Measurements from ENCODE around the gene TRIB2.
A peak's percentile ranks its signal among the peaks of the same experiment; 100 is the strongest.

The TRIB2 gene

GRCh38 chr2:12720754-12721378, 4.1 kb downstream of the TRIB2 start:
- DNase-seq (ENCODE audit: low read depth, low spot score) = no peak

- no peak for DNase-seq (ENCODE audit: low read depth, low spot score)
Observed at GRCh38 chr2:12721566-12722446, 5.1 kb downstream of the TRIB2 start.

DNA sequence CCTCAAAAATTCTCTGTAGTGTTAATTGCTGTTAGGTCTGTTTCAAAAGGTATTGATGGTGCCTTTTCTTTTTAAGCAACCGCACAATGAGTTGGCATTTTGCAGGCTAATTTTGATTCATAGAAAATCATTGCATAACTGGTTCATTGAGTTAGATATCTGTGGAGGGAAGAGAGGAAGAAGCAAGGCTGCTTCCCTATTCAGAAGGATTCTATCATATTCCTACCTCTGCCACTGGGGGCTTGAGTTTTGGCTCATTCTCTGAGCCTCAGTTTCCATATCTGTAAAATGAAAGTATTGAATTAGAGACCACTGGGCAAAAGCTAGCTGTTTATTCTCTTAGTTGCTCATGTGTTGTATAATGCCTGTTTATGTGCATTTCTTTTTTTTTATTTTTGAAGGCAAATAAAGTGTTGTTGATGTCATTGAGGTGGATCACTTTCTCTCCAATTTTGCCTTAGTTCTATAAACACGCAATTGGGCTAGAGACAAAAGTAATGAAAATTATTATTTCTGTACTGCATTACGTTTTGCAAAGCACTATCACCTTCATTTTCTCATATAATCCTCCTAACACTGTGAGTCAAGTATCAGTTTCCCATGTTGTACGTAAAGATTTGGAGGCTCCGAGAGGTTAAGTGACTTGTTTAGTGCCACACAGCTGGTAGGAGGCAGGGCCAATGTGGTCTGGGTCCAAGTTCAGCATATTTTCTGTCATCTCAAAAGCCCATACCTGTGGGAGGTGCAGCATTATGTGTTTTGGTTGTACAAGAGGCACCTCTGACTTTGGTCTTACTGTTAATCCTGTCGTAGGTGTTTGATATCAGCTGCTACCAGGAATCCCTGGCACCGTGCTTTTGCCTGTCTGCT, 5.9 kb downstream of the TRIB2 start:
- DNase-seq (ENCODE audit: low read depth, low spot score) = no peak

- DNase-seq (ENCODE audit: low read depth, low spot score) = no peak
Observed at GRCh38 chr2:12723736-12724463, 7.2 kb downstream of the TRIB2 start.

DNA sequence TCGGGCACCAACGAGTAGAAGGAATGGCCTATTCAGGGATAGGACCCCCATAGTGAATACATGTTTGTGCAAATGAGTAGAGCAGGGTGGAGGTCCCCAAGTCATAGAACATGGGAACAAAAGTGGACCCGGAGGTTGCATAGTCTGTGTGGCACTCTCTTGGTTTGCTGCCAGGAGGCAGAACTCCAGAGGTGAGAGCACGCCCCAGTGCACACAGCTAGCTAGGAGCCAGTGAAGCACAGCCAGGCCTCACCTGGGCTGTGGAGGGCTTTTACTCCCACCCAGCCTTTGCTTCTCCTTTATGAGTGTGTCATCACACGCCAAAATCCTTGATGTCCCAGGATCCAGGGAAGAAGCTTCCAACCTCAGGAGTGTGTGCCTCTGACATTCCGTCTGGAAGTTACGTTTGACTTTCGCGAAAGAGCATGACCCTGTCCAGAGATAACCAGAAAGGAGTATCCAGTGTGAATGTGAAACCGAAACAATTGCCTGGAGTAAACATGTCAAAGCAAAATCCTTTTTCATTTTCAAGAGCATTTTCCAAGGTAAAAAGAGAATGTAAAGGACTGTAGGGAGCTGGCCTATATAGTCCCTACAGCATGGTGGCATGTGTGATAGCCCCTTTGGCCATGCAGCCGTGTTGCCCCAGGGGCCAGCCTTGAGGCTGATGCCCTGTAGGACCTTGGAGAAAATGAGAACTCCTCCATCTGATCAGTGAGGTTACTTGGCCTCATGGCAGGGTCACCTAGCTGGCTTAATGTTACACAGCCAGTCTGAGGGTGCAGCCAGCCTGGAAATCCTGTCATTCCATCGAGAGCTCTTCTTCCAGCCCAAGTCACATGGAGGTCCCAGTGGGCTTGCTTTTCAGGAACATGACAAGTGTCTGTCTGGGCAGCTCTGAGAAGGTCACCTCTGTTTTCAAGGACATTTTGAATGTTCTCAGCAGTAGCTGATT, 8.8 kb downstream of the TRIB2 start:
- DNase-seq (ENCODE audit: low read depth, low spot score) = no peak

DNA sequence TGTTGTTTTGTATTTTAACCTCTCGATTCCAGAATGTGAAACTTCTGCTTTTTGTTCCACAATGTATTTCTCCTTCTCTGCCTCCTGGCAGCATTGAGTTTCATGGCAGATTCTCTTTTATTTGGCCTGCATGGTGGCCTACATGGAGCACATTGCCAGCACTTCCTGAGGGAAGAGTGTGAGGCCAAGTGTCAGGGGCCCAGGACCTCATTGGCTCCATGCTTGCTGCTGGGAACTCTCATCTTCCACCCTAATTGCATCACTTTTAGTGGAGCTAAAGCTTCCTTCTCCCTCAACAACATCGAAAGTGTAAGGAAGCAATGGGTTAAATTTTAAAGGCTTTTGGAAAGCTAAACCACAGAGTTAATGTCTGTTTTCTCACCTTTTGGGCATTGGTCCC, 9.5 kb downstream of the TRIB2 start:
- DNase-seq (ENCODE audit: low read depth, low spot score) = no peak

DNA sequence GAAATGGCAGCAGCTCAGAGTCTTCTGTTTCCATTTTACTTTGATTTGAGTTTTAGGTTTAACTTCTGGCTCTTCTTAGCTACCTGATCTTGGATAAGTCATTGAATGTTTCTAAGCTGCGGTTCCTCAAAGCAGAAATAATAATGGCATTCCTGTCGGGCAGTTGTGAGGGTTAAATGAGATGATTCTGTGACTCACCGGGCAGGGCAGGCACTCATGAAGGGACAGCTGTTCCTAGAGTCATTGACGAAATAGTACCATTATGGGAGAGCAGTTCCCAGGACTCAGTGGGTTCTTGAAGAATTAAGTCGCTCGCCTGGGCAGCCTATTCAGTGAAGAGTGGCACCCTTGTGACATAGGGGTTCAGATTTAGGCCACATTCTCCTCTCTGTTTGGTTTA, 10.3 kb downstream of the TRIB2 start:
- DNase-seq (ENCODE audit: low read depth, low spot score) = no peak

DNA sequence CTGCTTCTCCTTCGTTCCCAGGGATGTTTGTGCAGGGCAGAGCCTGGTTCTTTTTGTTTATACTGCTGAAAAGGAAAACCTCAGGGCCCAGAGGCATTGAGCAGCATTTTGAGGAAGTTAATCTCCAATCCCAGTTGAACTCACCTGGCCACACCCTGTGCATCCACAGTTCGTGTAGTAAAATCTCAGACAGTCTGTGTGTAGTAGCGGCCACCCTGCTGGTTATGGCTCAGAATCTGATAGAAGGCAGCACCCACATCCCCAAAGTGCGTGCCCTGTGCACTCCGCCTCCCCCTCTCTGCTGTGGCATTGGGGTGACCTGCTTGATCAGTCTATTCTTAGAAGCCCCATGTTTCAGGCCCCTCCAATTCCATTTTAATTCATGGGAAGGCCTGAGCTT, 10.9 kb downstream of the TRIB2 start:
- no peak for DNase-seq (ENCODE audit: low read depth, low spot score)

DNA sequence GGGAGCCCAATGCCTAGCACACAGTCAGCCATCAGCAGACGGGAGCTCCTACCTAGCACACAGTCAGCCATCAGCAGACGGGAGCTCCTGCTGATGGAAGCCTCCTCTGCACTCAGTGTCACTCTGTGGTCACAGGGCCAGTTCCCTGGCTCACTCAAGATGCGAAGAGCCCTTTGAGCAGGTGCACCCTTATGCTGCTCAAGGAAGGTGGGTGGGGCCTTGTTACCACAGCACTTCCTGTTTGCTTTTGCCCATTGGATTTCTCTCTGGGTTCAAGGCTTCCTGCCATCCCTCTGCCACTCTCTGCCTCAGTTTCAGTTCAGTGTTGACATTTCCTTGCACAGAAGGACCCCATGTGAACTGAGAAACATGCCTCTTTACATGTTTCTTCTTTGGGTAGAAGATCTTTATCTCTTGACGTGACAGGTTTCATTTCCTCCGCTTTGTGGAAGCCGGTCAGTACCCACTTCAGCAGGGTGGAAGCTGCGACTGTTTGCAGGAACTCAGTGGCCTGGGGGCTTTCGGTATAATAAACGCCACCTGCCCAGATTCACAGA, 11.6 kb downstream of the TRIB2 start:
- no peak for DNase-seq (ENCODE audit: low read depth, low spot score)

DNA sequence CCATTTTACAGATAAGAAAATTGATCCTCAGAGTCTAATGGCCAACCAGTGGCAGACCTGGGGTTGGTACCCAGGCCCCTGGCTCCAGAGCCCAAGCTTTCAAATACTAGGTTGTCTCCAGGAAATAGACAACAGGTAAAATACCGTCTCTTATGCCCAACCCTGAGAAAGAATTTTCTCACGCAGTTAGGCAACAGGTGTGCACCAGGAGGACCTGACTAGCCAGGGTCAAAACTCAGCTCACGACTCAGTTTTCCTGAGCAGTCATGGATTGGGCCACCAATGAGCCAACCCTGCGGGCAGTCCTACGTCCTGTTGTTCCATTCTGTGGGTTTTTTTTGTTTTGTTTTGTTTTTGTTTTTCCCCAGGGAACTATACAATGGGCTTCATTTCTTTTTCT, 13.5 kb downstream of the TRIB2 start:
- DNase-seq (ENCODE audit: low read depth, low spot score) = no peak

DNA sequence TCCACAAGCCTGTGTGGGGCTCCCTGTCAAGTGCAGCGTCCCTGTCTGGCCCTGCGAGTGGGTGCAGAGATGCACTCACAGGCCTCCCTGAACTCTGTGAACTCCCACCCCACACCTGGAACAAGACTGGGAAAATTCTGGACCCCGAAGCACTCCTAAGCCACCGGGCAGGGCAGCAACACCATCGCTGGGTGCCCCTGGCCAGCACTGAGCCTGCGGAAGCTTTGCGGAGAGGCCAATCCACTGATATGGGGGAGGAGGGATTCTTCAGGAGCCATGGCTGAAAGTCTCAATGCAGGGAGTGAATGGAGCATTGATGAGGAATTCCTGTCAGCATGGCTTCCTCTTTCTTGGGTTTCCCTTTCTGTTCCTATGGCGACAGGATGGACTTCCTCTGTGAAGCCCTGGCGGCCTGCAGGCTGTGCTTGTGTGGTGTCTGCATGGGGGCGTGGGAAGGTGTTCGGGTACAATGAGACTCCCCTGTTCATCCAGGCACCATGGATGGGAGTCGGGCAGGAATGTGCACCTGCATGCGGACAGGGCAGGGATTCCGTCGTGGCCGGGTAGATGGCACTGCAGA, 15.1 kb downstream of the TRIB2 start:
- DNase-seq (ENCODE audit: low read depth, low spot score) = no peak

DNA sequence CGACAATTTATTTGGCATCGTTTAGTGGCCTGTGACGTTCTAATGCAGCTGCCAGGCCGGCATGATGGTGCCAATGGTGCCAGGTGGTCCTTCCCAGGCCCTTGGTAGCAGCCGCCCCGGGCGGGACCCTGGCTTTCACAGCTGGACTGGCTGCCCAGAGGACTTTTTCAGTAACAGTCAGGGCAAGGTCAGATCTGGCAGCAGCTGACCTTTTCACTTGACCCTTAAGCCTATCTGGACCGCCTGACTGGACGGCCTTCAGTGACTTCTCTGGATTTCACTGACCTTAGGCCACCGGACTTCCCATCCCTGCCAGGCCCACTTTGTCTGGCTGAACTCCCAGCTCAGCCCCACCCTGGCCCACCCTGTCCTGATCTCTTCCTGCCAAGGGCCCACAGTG, 15.9 kb downstream of the TRIB2 start:
- no peak for DNase-seq (ENCODE audit: low read depth, low spot score)

- DNase-seq (ENCODE audit: low read depth, low spot score) = no peak
Observed at GRCh38 chr2:12733846-12734245, 17.1 kb downstream of the TRIB2 start.

DNA sequence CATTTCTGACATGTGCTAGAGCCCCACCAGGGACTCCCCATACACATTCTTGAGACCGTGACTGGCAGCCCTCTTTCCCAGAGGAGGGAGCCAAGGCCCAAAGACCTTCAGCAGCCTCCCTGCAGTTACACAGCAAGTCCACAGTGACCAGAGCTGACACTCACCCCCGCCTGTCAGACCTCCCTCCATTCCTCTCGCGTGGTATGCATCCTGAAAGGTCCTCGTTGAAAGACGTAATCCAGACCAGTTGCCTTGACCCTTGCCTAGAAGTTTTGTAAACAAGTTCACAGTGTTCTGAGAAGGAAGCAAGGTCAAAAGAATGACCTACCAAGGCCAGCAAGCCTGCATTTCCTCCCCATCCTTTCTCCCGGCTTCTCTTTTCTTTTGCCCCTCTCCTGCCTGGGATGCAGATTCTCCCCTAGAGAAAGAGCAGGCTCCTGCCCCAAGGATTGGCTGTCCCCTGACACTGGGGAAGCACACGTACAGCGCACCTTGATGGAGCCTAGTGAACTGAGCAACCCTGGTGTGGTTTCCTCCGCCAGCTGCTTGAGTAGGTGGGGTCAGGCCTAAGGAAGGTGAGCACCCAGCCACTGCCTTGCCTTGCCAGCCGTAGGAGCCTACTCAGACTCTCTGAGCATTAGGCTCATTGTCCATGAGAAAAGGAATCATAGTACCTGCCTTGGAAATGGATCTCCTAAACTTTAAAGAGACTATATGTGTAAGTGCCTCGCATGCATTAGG, 18.3 kb downstream of the TRIB2 start:
- DNase-seq (ENCODE audit: low read depth, low spot score) = no peak

DNA sequence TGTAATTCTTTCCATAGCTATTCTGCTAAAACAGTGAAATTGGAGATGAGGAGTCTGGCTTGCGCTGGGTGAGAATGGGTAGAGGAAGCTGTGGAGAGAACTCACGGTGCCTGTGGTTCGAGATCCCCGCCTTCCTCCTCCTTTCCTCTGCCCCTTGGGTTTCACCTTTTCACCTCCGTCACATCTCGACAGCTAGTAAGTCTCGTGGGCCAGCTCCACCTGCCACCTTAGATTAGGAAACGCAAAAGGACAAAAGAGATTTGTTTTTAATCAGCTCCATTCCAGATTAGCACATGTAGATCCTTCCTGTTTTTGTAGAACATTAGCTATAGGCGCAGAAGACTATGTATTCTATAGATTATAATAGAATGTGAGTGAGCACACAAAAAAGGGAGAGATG, 20.6 kb downstream of the TRIB2 start:
- DNase-seq (ENCODE audit: low read depth, low spot score) = no peak

DNA sequence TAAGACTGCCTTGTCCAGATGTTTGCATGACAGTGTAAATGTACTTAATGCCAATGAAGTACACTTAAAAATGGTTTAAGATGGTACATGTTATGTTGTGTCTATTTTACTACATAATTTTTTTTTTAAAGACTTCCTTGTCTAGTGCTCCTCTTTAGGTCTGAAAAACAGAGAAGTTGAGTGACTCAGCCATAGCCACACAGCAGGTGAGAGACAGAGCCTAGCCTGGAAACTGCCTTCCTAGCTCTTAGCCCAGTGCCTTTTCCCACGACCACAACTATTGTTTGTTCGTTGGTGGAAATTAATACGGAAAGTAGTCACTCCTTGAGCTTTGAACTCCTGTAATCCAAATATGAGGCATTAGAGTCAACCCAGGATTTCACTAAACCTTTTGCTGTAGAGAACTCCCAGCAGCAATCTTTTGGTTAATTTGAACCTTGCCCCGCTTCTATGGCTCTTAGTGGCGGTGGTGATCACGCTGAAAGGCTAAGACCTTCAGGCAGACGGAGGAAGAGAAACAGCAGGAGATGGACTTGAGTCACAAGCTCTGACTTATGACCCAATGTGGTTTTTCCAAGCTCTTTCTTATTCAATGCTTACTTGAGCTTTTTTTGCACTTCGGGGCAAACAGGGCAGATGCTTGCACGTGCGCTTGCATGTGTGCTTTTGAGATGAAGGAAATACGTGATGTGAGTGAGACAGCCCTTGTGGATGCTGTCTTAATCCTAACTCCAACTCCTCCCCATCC, 21.2 kb downstream of the TRIB2 start:
- peak; percentile 93 for DNase-seq (ENCODE audit: low read depth, low spot score)

DNA sequence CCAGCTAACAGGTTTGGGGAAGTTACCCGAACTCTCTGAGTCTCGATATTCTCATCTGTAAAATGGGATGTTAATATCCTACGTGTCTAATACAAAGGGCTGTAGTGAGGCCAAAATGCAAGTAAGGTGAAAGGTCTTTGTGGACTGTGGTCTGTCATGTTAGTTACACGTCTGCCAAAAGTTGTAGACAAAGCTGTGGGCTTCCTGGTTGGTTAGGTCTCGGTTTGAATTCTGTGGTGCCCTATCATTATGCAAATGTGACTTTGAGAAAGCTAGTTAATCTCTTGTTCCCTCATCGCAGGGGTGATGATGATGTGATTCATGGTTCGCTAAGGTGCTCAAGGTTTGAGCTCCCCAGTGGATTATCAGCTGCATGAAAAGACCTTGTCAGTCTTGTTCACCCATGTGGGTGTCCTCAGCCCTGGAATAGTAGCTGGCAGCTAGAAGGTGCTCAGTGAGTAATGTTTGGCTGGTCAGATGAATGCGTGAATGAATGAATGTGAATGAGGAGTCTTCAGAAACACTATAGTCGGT, 23.1 kb downstream of the TRIB2 start:
- DNase-seq (ENCODE audit: low read depth, low spot score) = no peak

DNA sequence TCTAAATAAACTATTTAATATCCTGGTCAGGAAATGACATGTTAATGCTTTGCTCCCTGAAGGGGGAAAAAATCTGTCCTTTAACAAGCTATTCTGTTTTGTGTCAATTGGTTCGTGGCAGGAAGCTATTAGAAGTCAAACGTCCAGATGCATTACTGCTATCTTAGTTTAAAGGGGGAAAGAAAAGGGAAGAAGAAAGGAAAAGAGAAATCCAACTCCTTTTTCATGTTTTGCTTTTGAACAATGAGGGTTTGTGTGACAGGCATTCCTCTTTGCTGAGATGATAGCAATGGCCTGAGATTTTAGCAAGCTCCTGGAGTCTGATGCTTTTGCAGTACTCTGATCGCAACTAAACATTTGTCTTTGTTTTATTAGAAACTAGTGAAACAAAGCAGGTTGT, 24.6 kb downstream of the TRIB2 start:
- no peak for DNase-seq (ENCODE audit: low read depth, low spot score)

All from brain pericyte (primary cell).